ENCODE results near the gene RNASE11.

RNASE11 gene

DNA sequence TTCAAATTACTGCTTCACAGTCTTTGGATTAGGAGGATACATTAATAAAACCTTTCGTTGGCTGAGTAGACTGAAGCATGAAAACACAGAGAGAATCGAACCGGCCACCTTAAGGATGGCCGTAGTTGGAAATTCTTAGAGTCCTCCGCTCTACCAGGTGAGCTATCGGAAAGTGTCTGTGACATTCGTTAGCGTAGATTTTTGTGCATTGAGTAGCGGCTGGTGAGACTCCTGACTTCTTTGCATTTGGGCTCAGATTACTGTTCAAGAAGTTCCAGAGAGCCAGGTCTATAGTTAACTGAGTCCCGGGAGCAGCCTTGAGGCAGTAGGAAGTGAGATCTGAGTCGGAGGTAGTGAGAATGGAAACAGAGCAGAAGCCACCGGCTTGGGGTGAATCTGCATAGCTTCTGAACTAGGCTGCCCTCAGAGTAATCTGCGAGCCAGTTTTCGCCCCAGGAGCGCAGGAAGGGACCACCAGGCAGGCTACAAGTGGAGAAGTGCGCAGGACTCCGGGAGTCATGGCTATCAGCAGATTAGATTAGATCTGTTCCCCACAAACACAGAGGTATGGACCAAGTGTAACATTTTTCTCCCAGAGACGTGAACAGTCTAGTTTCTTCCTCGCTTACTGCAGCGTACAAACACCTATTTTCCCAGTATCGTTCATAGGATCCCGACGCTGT is 42.7 kb upstream of the RNASE11 start:
- Mint-ChIP-seq H3K27me3 (ENCODE audit: low read depth) (peaks cover 97% of the 10 kb centered on the region), H3K4me3 (peak overlapping the region; percentile 83 to 87 (median 85)), H3K36me3 (ENCODE audit: low read depth) (no peaks in the 10 kb centered on the region), H3K27ac (peak overlapping the region in 2 of 3 experiments; percentile 16 to 23), H3K9me3 (peaks cover 6% of the 10 kb centered on the region), H3K4me1 (peaks cover 42% of the 10 kb centered on the region)
- TF ChIP-seq, protein P1, sequence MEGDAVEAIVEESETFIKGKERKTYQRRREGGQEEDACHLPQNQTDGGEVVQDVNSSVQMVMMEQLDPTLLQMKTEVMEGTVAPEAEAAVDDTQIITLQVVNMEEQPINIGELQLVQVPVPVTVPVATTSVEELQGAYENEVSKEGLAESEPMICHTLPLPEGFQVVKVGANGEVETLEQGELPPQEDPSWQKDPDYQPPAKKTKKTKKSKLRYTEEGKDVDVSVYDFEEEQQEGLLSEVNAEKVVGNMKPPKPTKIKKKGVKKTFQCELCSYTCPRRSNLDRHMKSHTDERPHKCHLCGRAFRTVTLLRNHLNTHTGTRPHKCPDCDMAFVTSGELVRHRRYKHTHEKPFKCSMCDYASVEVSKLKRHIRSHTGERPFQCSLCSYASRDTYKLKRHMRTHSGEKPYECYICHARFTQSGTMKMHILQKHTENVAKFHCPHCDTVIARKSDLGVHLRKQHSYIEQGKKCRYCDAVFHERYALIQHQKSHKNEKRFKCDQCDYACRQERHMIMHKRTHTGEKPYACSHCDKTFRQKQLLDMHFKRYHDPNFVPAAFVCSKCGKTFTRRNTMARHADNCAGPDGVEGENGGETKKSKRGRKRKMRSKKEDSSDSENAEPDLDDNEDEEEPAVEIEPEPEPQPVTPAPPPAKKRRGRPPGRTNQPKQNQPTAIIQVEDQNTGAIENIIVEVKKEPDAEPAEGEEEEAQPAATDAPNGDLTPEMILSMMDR (IDR thresholded peaks at IDR 0.05; ENCODE audit: unreplicated experiment in 3 of 3) = no peak

DNA sequence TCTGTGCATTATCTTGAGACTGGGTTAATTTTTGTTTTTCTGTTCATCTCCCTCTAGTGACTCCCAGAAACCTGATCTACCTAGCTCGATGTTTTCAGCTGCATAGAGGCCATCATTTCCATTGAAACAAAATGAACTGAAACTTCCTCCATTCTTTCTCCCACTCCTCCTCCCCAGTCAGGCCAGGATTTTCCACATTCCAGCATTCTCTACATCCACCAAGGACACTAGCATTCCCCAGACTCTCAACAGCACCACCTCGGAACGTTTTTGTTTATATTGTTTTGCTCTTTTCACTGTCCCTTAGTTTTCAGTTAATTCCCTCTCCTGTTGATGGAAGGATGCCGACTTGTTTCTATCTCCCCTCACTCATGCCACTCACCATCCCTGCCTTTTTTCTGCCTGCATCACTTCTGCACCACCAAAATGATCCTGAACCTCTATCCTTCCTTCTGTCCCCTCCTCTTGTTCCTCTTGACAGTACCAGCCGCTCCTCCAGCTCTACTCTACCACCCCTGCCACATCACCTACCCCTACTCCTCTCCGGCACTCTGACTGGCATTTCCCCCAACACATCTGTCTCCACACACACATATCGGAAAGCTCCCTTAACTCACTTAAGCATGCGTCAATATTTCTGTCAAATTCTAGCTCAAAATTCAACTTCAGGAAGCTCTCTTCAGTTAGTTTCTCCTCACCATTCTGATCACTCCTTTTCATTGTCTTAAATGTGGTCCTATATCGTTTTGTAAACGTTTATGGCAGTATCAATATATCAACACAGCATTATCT is 40.5 kb upstream of the RNASE11 start:
- peaks cover 58% of the 10 kb centered on the region for H3K4me1 Mint-ChIP-seq
- peaks cover 2% of the 10 kb centered on the region for H3K9me3 Mint-ChIP-seq
- peak overlapping the region; percentile 5 to 48 (median 21) for H3K4me3 Mint-ChIP-seq
- peaks cover 97% of the 10 kb centered on the region for H3K27me3 Mint-ChIP-seq (ENCODE audit: low read depth)
- no peak overlapping the region for H3K27ac Mint-ChIP-seq
- H3K36me3 Mint-ChIP-seq (ENCODE audit: low read depth) = no peaks in the 10 kb centered on the region
- TF ChIP-seq, protein P1 (IDR thresholded peaks at IDR 0.05; ENCODE audit: unreplicated experiment in 3 of 3) = no peak

DNA sequence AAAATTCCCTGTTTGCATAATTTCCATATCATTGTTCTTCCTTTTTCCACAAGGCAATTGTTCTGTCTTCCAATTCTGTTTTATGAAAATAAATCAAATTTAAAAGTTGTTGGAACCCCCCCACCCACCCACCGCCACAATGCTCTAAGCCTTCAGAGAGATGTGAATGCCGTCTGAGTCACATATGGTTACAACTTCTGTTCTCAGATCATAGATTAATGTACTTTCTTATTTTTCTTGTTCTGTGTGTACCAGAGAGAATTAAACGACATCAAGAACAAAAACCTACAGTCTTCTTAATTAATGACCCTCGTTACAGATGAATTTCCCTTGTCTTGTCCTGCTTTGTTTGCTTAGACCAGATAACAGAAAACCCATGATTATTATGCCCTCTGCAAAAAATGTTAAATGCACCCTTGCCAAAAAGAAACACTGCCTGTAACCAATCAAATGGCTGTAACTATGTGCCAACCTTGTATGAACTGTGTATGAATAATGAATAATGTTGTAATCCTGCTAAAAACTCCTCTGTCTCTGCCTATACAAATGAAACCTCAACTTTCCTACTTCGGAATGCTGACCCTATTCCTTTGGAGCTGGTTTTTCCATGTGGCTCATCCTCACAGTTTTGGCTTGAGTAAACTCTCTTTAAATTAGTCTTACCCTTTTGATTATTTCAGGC is 39.7 kb upstream of the RNASE11 start:
- Mint-ChIP-seq H3K36me3 (ENCODE audit: low read depth) (no peaks in the 10 kb centered on the region), H3K4me1 (peaks cover 50% of the 10 kb centered on the region), H3K27ac (no peak overlapping the region), H3K9me3 (peaks cover 2% of the 10 kb centered on the region), H3K4me3 (peak overlapping the region; percentile 5 to 86 (median 21)), H3K27me3 (ENCODE audit: low read depth) (peaks cover 97% of the 10 kb centered on the region)
- TF ChIP-seq, protein P1 (IDR thresholded peaks at IDR 0.05; ENCODE audit: unreplicated experiment in 3 of 3) = no peak

DNA sequence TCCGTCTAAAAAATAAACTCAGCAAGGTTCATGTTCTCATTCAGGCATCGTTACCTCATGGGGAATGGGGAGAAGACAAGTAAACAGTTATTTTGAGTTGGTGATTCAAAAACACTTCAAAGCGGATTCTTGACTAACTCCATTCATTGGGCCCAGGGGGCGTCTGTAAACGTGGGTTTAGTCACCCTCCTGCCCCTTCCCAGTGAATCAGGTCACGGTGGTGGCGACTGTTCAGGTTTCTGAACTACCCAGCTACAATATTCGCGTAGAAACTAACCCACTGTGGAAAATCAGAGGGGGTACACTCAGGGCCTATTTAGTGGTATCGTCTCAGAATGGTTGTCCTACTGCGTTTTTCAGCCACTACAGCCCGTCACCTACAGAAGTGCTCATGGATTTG is 38.5 kb upstream of the RNASE11 start:
- peak overlapping the region; percentile 74 to 86 (median 83) for H3K4me3 Mint-ChIP-seq
- H3K4me1 Mint-ChIP-seq = peaks cover 48% of the 10 kb centered on the region
- H3K27ac Mint-ChIP-seq = no peak overlapping the region
- H3K9me3 Mint-ChIP-seq = peaks cover 2% of the 10 kb centered on the region
- no peaks in the 10 kb centered on the region for H3K36me3 Mint-ChIP-seq (ENCODE audit: low read depth)
- TF ChIP-seq, protein P1 (IDR thresholded peaks at IDR 0.05; ENCODE audit: unreplicated experiment in 3 of 3) = no peak
- peaks cover 96% of the 10 kb centered on the region for H3K27me3 Mint-ChIP-seq (ENCODE audit: low read depth)

DNA sequence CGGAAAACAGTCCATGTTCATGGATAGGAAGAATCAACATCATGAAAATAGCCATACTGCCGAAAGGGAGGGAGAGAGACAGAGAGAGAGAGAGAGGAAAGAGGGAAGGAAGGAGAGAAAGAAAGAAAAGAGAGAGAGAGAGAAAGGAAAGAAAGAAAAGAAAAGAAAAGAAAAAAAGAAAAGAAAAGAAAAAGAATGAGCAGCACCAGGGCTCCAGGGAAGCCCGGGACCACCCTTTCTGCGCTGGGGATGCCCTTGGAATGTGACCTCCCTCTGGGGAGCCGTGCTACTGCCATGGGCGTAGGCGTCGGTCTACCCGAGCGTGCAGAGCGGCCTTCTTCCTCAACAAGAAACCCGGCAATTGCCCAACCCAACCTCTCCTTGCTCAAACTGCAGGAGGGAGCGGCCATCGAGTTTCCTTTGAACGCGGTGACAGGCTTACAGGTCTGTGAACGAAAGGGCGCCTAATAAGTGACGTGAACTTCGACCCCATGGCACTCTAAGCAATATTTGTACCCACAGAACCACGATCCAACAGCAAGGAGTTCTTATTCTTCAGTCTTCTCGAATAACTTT is 36.8 kb upstream of the RNASE11 start:
- Mint-ChIP-seq H3K4me3 (peak overlapping the region; percentile 74 to 86 (median 83)), H3K27me3 (ENCODE audit: low read depth) (peaks cover 80% of the 10 kb centered on the region), H3K4me1 (peaks cover 37% of the 10 kb centered on the region), H3K9me3 (peaks cover 2% of the 10 kb centered on the region), H3K27ac (no peak overlapping the region), H3K36me3 (ENCODE audit: low read depth) (no peaks in the 10 kb centered on the region)
- TF ChIP-seq, protein P1 (IDR thresholded peaks at IDR 0.05; ENCODE audit: unreplicated experiment in 3 of 3) = no peak

All from nephron (organoid).